ENCODE results near the gene RAB11FIP3. TPM values are rescaled to one million over a fixed set of nuclear protein-coding genes. Genes with fewer than 3 reads are reported as not detected.
"Not testable (repeated sequence)": the region's sequence is repeated elsewhere in the genome, so short reads cannot be mapped to it uniquely, and the experiment has no call there.

Gene RAB11FIP3
- total RNA-seq, 1 experiment from 2014 or later: 12.8 TPM

GRCh38 chr16:492211-492875, 66.9 kb downstream of the RAB11FIP3 start (continued):
- TF ChIP-seq REST (IDR thresholded peaks at IDR 0.05; ENCODE audit: low read depth) (no peak), RAD21 (IDR thresholded peaks at IDR 0.05; ENCODE audit: low read depth) (no peak)
- TF ChIP-seq, protein P1, sequence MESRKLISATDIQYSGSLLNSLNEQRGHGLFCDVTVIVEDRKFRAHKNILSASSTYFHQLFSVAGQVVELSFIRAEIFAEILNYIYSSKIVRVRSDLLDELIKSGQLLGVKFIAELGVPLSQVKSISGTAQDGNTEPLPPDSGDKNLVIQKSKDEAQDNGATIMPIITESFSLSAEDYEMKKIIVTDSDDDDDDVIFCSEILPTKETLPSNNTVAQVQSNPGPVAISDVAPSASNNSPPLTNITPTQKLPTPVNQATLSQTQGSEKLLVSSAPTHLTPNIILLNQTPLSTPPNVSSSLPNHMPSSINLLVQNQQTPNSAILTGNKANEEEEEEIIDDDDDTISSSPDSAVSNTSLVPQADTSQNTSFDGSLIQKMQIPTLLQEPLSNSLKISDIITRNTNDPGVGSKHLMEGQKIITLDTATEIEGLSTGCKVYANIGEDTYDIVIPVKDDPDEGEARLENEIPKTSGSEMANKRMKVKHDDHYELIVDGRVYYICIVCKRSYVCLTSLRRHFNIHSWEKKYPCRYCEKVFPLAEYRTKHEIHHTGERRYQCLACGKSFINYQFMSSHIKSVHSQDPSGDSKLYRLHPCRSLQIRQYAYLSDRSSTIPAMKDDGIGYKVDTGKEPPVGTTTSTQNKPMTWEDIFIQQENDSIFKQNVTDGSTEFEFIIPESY (IDR thresholded peaks at IDR 0.05; ENCODE audit: extremely low read depth, insufficient replicate concordance, low read length): no peak

GRCh38 chr16:494676-495075, 69.2 kb downstream of the RAB11FIP3 start:
- H3K9ac ChIP-seq (ENCODE audit: low read length); H3K27ac ChIP-seq (ENCODE audit: low read depth, low read length); H2AFZ ChIP-seq (ENCODE audit: low read depth, low read length, poor library complexity, severe bottlenecking); ATAC-seq; H3K9me3 ChIP-seq (ENCODE audit: control insufficient read depth in 1 of 2, insufficient read depth in 1 of 2, low read depth in 1 of 2, low read length in 2 of 2); H4K20me1 ChIP-seq (ENCODE audit: insufficient read depth); BruUV-seq (replicated peaks); H3K79me2 ChIP-seq (ENCODE audit: insufficient read depth, low read length); H3K27me3 ChIP-seq (ENCODE audit: insufficient read depth, low read length); H3K9me2 ChIP-seq (ENCODE audit: insufficient read depth); RAD21 ChIA-PET (ENCODE audit: low non-redundant PET in 1 of 2, low total read pairs in 2 of 2, uncharacterized antibody in 2 of 2, unreplicated experiment in 2 of 2); H3K4me3 ChIP-seq (replicated peaks in 1 of 2; ENCODE audit: low read depth in 1 of 2, low read length in 2 of 2); DNase-seq (ENCODE audit: low read depth, low spot score); POLR2A ChIA-PET; H3K4me1 ChIP-seq (ENCODE audit: control insufficient read depth in 1 of 2, insufficient read depth in 2 of 2, low read length in 2 of 2); H3K4me2 ChIP-seq (ENCODE audit: low read length); H3K36me3 ChIP-seq (ENCODE audit: control insufficient read depth in 1 of 2, insufficient read depth in 2 of 2, low read length in 2 of 2): not testable (repeated sequence)
- intact Hi-C loops (cut with micrococcal nuclease): loop anchor here (10.0 kb wide), 1 partner anchor 100 kb away; the partner anchor contains the start of gene NME4
- CTCF ChIA-PET: interaction anchor here (1.4 kb wide), 1 partner anchor 103 kb away, joined by 3 read pairs; no protein-coding TSS in a partner anchor
